SK-N-MC (cell line): Measurements from ENCODE around the gene LCN9.

Source experiments
- EZH2 ChIP-seq: fragments of 200-600 bp; sonication (generic); IDR thresholded peaks from one replicate; pipeline ENCODE4 v1.6.1; 2017; ENCODE audit warnings: antibody characterized with exemption
- FOXP2 ChIP-seq: optimal IDR thresholded peaks from 2 replicates; pipeline ENCODE3; 2011; ENCODE audit warnings: mild to moderate bottlenecking, moderate library complexity; ENCODE audit not compliant: insufficient read depth; ENCODE audit errors: extremely low read length, control extremely low read depth
- POLR2AphosphoS5 ChIP-seq: IDR thresholded peaks from 2 replicates; pipeline ENCODE4 v1.6.1; 2012; ENCODE audit warnings: mild to moderate bottlenecking, low read depth, low read length, borderline replicate concordance

GRCh38 chr9:135665795-135666189 is 2.7 kb downstream of the LCN9 start:
- TF ChIP-seq POLR2AphosphoS5 (no peak), EZH2 (no peak), FOXP2 (no peak)
